ENCODE data around the gene NINJ1. TPM values are rescaled to one million over a fixed set of nuclear protein-coding genes. Genes with fewer than 3 reads are reported as not detected.

NINJ1 gene, protein sequence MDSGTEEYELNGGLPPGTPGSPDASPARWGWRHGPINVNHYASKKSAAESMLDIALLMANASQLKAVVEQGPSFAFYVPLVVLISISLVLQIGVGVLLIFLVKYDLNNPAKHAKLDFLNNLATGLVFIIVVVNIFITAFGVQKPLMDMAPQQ
- total RNA-seq: 19.7 and 35.0 TPM in 2 replicates

DNA sequence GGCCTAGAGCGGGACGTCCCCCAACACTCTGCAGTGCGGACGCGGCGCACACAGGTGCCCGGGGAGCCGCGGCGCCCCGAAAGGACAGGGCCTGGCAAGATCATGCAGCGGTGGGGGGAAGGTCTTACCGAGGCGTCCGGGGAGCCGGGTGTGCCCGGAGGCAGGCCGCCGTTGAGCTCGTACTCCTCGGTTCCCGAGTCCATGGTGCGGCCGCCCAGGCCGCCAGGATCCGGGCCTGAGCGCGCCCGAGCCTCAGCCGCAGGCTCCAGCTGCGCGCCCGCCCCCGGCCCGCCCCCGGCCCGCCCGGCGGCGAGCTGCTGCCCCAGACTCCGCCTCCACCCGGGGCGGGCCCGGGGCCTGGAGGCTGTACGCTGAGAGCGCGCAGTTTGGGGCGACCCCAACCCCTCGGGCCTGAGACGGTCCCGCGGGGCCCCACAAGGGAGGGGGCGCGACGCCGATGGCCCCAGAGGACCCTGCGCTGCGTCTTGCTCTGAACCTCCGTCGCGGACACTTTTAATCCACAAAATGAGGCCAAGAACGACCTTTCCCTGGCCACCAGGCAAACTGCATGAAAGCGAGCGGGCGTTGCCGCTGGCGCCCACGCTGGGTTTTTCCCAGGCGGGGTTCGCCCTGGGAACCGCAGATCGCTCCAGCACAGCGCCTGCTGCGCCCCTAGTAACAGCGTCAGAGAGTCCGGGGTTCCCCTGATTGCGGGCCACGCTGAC lies at the start of gene NINJ1:
Gene NINJ1, minus strand, starts transcription at position 237 of the 725 bp plus-strand sequence. Its CDS starts 34 bp downstream, at position 203.

DNA sequence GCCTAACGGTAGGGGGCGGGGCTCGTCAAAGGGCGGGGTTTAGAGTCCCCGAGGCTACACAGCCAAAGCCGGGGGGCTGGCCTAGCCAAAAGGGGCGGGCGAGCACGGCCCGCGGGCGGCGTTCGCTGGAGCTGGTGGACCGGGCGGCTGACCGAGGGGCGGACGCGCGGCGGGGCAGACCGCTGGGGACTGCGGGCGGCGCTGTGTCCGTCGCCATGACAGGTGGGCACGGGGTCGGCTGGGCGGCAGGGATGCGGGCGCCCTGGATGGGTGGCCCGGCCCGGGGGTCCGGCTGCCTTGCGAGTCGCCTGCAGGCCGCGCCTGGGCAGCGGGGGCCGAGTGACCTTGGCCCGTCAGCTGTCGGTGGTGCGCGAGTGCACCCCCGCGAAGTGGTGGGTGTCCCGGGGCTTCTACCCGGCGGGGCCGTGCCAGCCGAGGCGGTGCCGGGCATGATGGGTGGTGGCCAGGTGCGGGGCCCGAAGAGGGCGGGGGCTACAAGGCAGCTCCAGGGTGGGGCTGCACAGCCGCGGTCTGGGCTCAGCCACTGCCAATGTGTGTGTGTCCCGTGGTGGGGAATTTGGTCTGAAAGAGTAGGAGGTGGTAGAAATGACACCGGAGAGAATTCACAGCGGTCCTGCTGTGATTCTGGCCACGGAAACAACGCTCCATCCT lies 37.8 kb downstream of the NINJ1 start, which contains the start of gene CARD19:
Gene CARD19, plus strand, starts transcription at position 87 of the 672 bp plus-strand sequence. Its CDS starts 129 bp downstream, at position 216.

Other genes with a start within 250 kb of the NINJ1 start
- gene FGD3, start 186.7 kb downstream of the NINJ1 start, total RNA-seq: not detected in 2 replicates
- gene SUSD3, start 75.5 kb downstream of the NINJ1 start, total RNA-seq: 0.13 and 0.22 TPM in 2 replicates
- 52.3 and 68.4 TPM in 2 replicates for gene CARD19, start 38.0 kb downstream of the NINJ1 start, total RNA-seq
- gene WNK2, start 49.9 kb upstream of the NINJ1 start, total RNA-seq: under 0.01 and 0.07 TPM in 2 replicates